Measurements from ENCODE around the gene GLI2. TPM values are rescaled to one million over a fixed set of nuclear protein-coding genes. Genes with fewer than 3 reads are reported as not detected.

Gene GLI2
- total RNA-seq, 2 donors from 2014 or later, result 17.0 to 24.2 TPM

DNA sequence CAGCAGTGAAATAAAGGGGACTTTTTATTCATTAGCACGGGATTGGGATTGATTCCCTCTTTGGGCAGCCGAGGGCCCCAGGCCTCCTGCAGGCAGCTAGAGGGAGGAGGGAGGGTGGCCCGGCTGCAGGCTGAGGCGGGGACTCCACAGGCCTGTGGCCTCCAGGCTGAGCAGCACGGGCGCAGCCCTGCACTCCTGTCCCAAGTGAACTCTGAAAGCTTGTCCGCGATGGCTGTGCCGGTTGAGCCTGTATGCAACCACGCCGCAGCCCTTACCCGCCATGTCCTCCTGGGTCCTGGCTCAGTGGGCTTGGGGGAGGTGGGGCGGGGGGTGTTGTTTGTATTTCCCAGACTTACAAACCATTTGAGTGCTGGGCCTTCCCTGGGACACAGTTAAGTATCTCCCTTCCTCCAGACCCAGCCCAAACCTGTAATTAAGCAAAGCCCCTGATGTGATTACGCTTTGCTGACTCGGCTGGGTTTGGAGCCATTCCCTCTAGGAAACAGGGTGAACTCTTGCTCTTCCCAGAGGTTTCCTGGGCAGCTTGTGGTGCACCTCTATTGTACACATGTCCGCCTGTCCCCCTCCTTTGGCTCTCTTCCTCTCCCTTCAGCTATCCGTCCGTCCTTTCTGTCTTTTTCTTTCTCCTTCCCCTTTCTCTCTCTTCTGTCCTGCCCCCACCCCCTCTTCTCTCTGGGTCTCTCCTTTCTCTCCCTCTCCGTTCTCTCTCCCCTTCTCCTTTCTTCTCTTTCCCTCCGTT, 5.3 kb downstream of the GLI2 start:
- Mint-ChIP-seq H3K9me3 (no peaks in the 10 kb centered on the region), H3K27me3 (ENCODE audit: insufficient read depth) (no peaks in the 10 kb centered on the region), H3K36me3 (ENCODE audit: low read depth) (no peaks in the 10 kb centered on the region), H3K4me1 (peaks cover 45% of the 10 kb centered on the region), H3K4me3 (peak overlapping the region; percentile 62), H3K27ac (peak overlapping the region; percentile 88)
- Histone ChIP-seq H3K27me3 (ENCODE audit: control insufficient read depth, insufficient read depth, low read length, poor library complexity, severe bottlenecking) (no peaks in the 10 kb centered on the region), H3K27ac (ENCODE audit: low read depth, low read length) (peak overlapping the region; percentile 98), H3K4me1 (ENCODE audit: control insufficient read depth, insufficient read depth, low read length) (peaks cover 10% of the 10 kb centered on the region), H3K9ac (ENCODE audit: extremely low read depth, low read length, poor library complexity, severe bottlenecking) (peak overlapping the region; percentile 64), H3K4me3 (ENCODE audit: low read length) (peak overlapping the region; percentile 75), H3K36me3 (ENCODE audit: control insufficient read depth, insufficient read depth, low read length) (no peaks in the 10 kb centered on the region), H3K9me3 (ENCODE audit: control insufficient read depth, low read length) (no peaks in the 10 kb centered on the region)
- 3 to 6% methylated on average over 9 to 20 of the region's 20 CpGs for WGBS, 2 experiments (ENCODE audit: insufficient coverage in 1 of 2, insufficient read length in 1 of 2)
- DNase-seq, result peak; percentile 92
- TF ChIP-seq CTCF (conservative IDR thresholded peaks at IDR 0.05), result peak; percentile 49

DNA sequence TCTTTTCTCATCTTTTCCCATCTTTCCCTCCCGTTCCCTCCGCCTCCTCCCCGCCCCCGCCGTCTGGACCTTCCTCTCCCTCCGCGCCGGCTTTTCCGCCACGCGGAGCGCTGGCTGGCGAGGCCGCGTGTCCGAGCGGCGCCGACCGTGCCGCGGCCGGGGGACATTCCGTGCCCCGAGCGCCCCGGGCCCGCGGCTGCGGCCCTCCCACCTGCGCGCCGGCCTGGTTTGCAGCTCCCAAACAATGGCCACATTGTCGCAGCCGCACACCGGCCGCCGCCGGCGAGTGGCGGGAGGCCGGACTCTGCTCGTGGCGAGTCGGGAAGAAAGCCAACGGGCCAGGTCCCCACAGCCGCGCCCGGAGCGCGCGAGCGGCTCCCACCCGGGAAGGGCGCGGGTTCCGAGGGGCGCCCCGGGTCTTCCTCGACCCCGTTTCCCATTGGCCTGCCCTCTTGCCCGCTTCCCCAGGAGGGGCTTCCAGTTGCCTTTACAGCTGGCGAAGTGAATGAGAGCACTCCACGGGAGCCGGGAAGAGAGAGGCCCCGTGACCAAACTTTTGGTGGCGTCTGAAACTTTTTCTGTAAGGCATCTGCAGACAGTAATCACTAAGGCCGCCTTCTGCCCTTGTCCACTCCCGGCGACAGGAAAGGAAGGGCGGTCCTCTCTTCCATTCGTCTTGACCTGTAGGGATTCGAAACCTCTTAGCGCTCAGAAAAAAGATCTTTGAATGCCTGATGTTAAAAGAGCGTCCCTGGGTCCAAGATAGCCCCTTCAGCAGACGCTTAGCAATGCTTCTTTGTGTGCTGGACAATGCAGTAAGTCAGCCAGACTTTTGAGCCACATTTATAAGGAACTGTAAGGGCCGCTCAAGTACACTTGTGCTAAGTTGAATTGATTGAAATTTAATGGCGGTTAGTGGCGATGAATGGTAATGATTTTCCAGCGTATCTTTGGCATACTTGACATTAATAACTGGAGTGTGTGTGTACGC, 6.2 kb downstream of the GLI2 start:
- H3K9me3 Mint-ChIP-seq, result no peaks in the 10 kb centered on the region

More for the DNA sequence above, 6.2 kb downstream of the GLI2 start:
- TF ChIP-seq CTCF (conservative IDR thresholded peaks at IDR 0.05), result peak; percentile 13
- H3K27ac ChIP-seq (ENCODE audit: low read depth, low read length), result peak overlapping the region; percentile 98
- H3K4me3 ChIP-seq (ENCODE audit: low read length), result peak overlapping the region; percentile 75
- no peaks in the 10 kb centered on the region for H3K36me3 ChIP-seq (ENCODE audit: control insufficient read depth, insufficient read depth, low read length)
- H3K9ac ChIP-seq (ENCODE audit: extremely low read depth, low read length, poor library complexity, severe bottlenecking), result peak overlapping the region; percentile 64
- peak overlapping the region; percentile 62 for H3K4me3 Mint-ChIP-seq
- no peaks in the 10 kb centered on the region for H3K27me3 Mint-ChIP-seq (ENCODE audit: insufficient read depth)
- H3K4me1 ChIP-seq (ENCODE audit: control insufficient read depth, insufficient read depth, low read length), result peaks cover 10% of the 10 kb centered on the region
- WGBS, 2 experiments (ENCODE audit: insufficient coverage in 1 of 2, insufficient read length in 1 of 2), result 8 to 23% methylated on average over 10 to 81 of the region's 81 CpGs
- no peaks in the 10 kb centered on the region for H3K9me3 ChIP-seq (ENCODE audit: control insufficient read depth, low read length)
- peaks cover 45% of the 10 kb centered on the region for H3K4me1 Mint-ChIP-seq
- H3K27me3 ChIP-seq (ENCODE audit: control insufficient read depth, insufficient read depth, low read length, poor library complexity, severe bottlenecking), result no peaks in the 10 kb centered on the region
- H3K27ac Mint-ChIP-seq, result peak overlapping the region; percentile 88
- H3K36me3 Mint-ChIP-seq (ENCODE audit: low read depth), result no peaks in the 10 kb centered on the region
- DNase-seq, result peak; percentile 82
